ENCODE results near the gene NFAM1. TPM values are rescaled to one million over a fixed set of nuclear protein-coding genes. Genes with fewer than 3 reads are reported as not detected.

Gene NFAM1
- polyA plus RNA-seq, 2 donors = 0.24 to 0.28 TPM

- H3K27me3 ChIP-seq (ENCODE audit: control insufficient read depth in 1 of 2, insufficient read depth in 2 of 2, low read length in 2 of 2) = peaks cover 0 to 3% of the 10 kb centered on the region in 2 donors
- no peaks in the 10 kb centered on the region for H3K36me3 ChIP-seq (ENCODE audit: control insufficient read depth in 2 of 2, insufficient read depth in 2 of 2, low read length in 1 of 2)
- H3K4me3 ChIP-seq (ENCODE audit: low read depth in 1 of 2, low read length in 2 of 2) = no peak overlapping the region
- H3K4me1 ChIP-seq (ENCODE audit: control insufficient read depth in 2 of 2, insufficient read depth in 2 of 2, low read length in 1 of 2) = no peaks in the 10 kb centered on the region
- no peak overlapping the region for H3K27ac ChIP-seq (ENCODE audit: low read depth in 2 of 2, low read length in 1 of 2)
- H3K9me3 ChIP-seq (ENCODE audit: control insufficient read depth in 2 of 2, insufficient read depth in 1 of 2, low read depth in 1 of 2, low read length in 1 of 2) = no peaks in the 10 kb centered on the region
- 29 to 34% methylated on average over 21 of the region's 21 CpGs for whole genome bisulfite sequencing, 2 donors
Observed at GRCh38 chr22:42459287-42460063, 27.3 kb upstream of the NFAM1 start.

GRCh38 chr22:42452916-42453315, 20.7 kb upstream of the NFAM1 start:
- Histone ChIP-seq H3K27me3 (ENCODE audit: control insufficient read depth in 1 of 2, insufficient read depth in 2 of 2, low read length in 2 of 2) (no peaks in the 10 kb centered on the region), H3K36me3 (ENCODE audit: control insufficient read depth in 2 of 2, insufficient read depth in 2 of 2, low read length in 1 of 2) (no peaks in the 10 kb centered on the region), H3K4me3 (ENCODE audit: low read depth in 1 of 2, low read length in 2 of 2) (no peak overlapping the region), H3K27ac (ENCODE audit: low read depth in 2 of 2, low read length in 1 of 2) (no peak overlapping the region), H3K9me3 (ENCODE audit: control insufficient read depth in 2 of 2, insufficient read depth in 1 of 2, low read depth in 1 of 2, low read length in 1 of 2) (no peaks in the 10 kb centered on the region), H3K4me1 (ENCODE audit: control insufficient read depth in 2 of 2, insufficient read depth in 2 of 2, low read length in 1 of 2) (no peaks in the 10 kb centered on the region)
- WGBS, 2 donors = 71 to 75% methylated on average over 6 of the region's 6 CpGs

DNA sequence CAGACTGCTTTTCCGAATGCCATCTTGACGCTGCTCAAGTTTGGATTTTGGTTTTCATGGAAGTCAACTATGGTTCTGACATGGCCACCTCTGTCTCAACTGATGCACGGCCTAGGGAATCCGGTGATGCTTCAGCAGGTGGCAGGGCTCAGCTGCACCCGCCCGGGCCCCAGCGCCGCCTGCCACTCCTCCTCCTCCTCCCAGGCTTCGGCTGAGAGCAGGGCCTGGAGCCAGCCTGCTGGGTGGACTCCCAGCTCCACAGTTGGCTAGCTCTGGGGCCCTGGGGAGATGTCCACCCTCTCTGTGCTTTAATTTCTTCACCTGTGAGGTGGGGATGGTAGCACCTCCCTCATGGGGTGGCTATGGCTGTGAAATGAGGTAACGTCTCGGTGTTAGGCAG, 20.3 kb upstream of the NFAM1 start:
- 76 to 77% methylated on average over 11 of the region's 11 CpGs for WGBS, 2 donors
- H3K36me3 ChIP-seq (ENCODE audit: control insufficient read depth in 2 of 2, insufficient read depth in 2 of 2, low read length in 1 of 2) = no peaks in the 10 kb centered on the region
- no peaks in the 10 kb centered on the region for H3K27me3 ChIP-seq (ENCODE audit: control insufficient read depth in 1 of 2, insufficient read depth in 2 of 2, low read length in 2 of 2)
- H3K27ac ChIP-seq (ENCODE audit: low read depth in 2 of 2, low read length in 1 of 2) = no peak overlapping the region
- H3K4me3 ChIP-seq (ENCODE audit: low read depth in 1 of 2, low read length in 2 of 2) = no peak overlapping the region
- H3K4me1 ChIP-seq (ENCODE audit: control insufficient read depth in 2 of 2, insufficient read depth in 2 of 2, low read length in 1 of 2) = no peaks in the 10 kb centered on the region
- no peaks in the 10 kb centered on the region for H3K9me3 ChIP-seq (ENCODE audit: control insufficient read depth in 2 of 2, insufficient read depth in 1 of 2, low read depth in 1 of 2, low read length in 1 of 2)

GRCh38 chr22:42451499-42452145, 19.4 kb upstream of the NFAM1 start:
- Histone ChIP-seq H3K27me3 (ENCODE audit: control insufficient read depth in 1 of 2, insufficient read depth in 2 of 2, low read length in 2 of 2) (no peaks in the 10 kb centered on the region), H3K36me3 (ENCODE audit: control insufficient read depth in 2 of 2, insufficient read depth in 2 of 2, low read length in 1 of 2) (no peaks in the 10 kb centered on the region), H3K9me3 (ENCODE audit: control insufficient read depth in 2 of 2, insufficient read depth in 1 of 2, low read depth in 1 of 2, low read length in 1 of 2) (no peaks in the 10 kb centered on the region), H3K27ac (ENCODE audit: low read depth in 2 of 2, low read length in 1 of 2) (no peak overlapping the region), H3K4me1 (ENCODE audit: control insufficient read depth in 2 of 2, insufficient read depth in 2 of 2, low read length in 1 of 2) (no peaks in the 10 kb centered on the region), H3K4me3 (ENCODE audit: low read depth in 1 of 2, low read length in 2 of 2) (no peak overlapping the region)
- 82% methylated on average over 11 of the region's 11 CpGs for WGBS, 2 donors

DNA sequence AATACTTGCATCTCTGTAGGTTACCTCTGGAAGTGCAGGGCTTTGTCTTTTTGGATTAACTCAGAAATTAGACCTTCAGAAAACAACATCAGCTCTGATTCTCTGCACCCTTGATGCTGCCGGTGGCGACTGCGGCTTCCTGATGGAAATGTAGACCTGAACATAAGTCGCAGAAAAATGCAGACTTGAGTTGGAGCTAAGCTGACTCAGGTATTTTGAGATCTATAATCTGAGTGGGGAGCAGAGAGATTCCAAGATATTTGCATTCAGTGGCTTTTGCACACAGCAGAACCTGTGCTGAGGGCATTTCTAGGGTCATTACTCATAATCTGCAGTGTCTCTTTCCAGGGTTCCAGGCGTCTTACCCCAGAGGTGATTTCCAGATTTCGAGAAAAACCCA, 18.7 kb upstream of the NFAM1 start:
- WGBS, 2 donors = 83 to 87% methylated on average over 6 of the region's 6 CpGs

DNA sequence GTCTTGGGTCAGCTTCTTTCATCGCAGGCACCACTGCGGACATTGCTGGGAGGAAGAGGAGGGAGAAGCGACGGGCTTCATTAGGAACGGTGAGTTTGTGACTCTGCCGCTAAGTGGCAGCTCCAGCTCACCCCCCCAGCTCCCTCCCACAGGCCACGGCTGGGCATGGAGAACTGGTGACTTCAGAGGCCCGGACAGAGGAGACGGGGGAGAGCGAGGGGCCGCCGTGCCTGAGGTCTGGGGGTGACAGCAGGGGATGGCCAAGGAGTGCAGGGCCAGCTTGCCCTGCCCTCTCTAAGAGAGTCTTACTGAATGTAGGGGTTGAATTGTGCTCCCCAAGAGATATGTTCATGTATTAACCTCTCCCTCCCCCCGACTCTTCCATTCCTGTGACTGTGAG, 13.9 kb upstream of the NFAM1 start:
- Histone ChIP-seq H3K27me3 (ENCODE audit: control insufficient read depth in 1 of 2, insufficient read depth in 2 of 2, low read length in 2 of 2) (no peaks in the 10 kb centered on the region), H3K36me3 (ENCODE audit: control insufficient read depth in 2 of 2, insufficient read depth in 2 of 2, low read length in 1 of 2) (no peaks in the 10 kb centered on the region), H3K4me1 (ENCODE audit: control insufficient read depth in 2 of 2, insufficient read depth in 2 of 2, low read length in 1 of 2) (peaks cover 5% of the 10 kb centered on the region in 2 donors), H3K9me3 (ENCODE audit: control insufficient read depth in 2 of 2, insufficient read depth in 1 of 2, low read depth in 1 of 2, low read length in 1 of 2) (no peaks in the 10 kb centered on the region), H3K27ac (ENCODE audit: low read depth in 2 of 2, low read length in 1 of 2) (no peak overlapping the region), H3K4me3 (ENCODE audit: low read depth in 1 of 2, low read length in 2 of 2) (no peak overlapping the region)
- 86 to 91% methylated on average over 13 of the region's 13 CpGs for WGBS, 2 donors

More for the DNA sequence above, 18.7 kb upstream of the NFAM1 start:
- no peaks in the 10 kb centered on the region for H3K27me3 ChIP-seq (ENCODE audit: control insufficient read depth in 1 of 2, insufficient read depth in 2 of 2, low read length in 2 of 2)
- no peak overlapping the region for H3K4me3 ChIP-seq (ENCODE audit: low read depth in 1 of 2, low read length in 2 of 2)
- H3K9me3 ChIP-seq (ENCODE audit: control insufficient read depth in 2 of 2, insufficient read depth in 1 of 2, low read depth in 1 of 2, low read length in 1 of 2) = no peaks in the 10 kb centered on the region
- H3K27ac ChIP-seq (ENCODE audit: low read depth in 2 of 2, low read length in 1 of 2) = no peak overlapping the region
- H3K4me1 ChIP-seq (ENCODE audit: control insufficient read depth in 2 of 2, insufficient read depth in 2 of 2, low read length in 1 of 2) = no peaks in the 10 kb centered on the region
- H3K36me3 ChIP-seq (ENCODE audit: control insufficient read depth in 2 of 2, insufficient read depth in 2 of 2, low read length in 1 of 2) = no peaks in the 10 kb centered on the region

DNA sequence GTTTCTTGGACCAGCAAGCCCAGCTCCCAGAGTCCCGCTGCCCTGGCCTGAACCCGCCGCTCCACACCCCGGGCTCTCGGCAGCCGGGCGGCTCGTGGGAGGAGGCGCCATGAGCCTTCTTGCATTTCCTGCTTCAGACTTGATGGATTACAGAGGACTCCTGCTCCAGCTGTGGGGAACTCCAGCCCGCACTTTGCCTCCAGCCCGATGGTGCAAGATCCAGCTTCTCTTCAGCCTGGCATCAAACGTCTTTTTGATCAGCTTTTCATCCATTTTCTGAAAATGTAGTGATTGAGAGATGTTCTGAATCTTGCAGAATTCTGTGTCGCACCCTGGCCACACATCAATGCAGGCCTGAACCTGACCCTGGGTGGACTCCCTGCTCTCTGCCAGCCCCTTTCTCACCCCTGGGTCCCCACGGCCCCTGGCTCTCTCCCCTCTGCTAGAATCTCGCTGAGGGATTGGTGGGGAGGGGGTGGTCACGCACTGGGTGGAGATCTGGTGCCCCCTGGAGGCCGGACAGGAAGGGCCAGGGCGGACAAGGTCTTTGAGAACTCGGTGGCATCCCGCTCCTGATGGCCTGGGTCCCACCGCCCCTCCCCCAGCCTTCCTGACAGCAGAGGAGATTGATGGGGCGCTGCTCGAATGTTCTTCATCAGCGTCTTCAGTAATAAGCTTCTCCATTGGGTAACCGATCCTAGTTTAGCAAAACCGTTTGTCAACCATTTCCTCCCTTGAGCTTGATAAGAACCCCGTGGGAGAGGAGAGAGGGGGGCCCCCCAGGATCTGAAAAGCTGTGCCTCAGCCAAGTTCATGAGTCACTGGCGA, 12.1 kb upstream of the NFAM1 start:
- H3K4me1 ChIP-seq (ENCODE audit: control insufficient read depth in 2 of 2, insufficient read depth in 2 of 2, low read length in 1 of 2) = peaks cover 8 to 9% of the 10 kb centered on the region in 2 donors
- H3K27ac ChIP-seq (ENCODE audit: low read depth in 2 of 2, low read length in 1 of 2) = peak overlapping the region; percentile 63 to 89
- no peaks in the 10 kb centered on the region for H3K9me3 ChIP-seq (ENCODE audit: control insufficient read depth in 2 of 2, insufficient read depth in 1 of 2, low read depth in 1 of 2, low read length in 1 of 2)
- 1% methylated on average over 28 of the region's 28 CpGs for WGBS, 2 donors
- no peaks in the 10 kb centered on the region for H3K36me3 ChIP-seq (ENCODE audit: control insufficient read depth in 2 of 2, insufficient read depth in 2 of 2, low read length in 1 of 2)
- H3K4me3 ChIP-seq (ENCODE audit: low read depth in 1 of 2, low read length in 2 of 2) = peak overlapping the region in 1 of 2 donors; percentile 20
- no peaks in the 10 kb centered on the region for H3K27me3 ChIP-seq (ENCODE audit: control insufficient read depth in 1 of 2, insufficient read depth in 2 of 2, low read length in 2 of 2)

DNA sequence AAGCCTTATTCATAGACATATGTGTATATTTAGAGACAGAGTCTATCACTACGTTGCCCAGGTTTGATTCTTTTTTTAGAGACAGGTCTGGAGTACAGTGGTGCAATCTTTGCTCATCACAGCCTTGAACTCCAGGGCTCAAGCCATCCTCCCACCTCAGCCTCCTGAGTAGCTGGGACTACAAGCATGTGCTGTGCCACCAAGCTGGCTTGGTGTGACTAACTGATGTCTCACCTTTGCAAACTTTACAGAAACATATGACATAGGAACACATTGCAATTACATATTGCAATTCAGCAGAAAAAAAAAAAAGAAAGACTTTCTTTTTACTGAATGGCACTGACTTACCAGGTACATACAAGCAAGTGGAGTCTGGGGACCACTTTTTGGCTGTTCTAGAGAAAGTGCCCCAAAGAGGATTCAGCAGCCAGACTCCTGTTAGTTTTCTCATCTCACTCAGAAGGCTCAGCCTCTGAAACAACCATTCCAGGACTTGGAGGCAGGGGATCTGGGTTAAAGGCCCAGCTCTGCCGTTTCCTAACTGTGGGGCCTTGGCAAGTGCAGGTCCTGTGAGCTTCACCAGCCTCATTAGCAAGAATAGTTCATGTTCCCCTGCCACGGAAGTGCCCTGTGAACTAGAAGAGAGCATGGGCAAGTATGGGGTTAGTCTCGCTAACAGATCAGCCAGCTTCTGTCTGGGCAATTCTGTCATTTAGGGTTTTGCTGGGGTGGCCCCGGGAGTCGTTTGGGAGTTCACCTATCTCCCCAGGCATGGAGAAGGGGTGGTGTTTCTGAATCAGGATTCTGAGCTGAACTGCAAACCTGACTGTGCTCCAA, 11.3 kb upstream of the NFAM1 start:
- 25 to 34% methylated on average over 6 of the region's 6 CpGs for WGBS, 2 donors

DNA sequence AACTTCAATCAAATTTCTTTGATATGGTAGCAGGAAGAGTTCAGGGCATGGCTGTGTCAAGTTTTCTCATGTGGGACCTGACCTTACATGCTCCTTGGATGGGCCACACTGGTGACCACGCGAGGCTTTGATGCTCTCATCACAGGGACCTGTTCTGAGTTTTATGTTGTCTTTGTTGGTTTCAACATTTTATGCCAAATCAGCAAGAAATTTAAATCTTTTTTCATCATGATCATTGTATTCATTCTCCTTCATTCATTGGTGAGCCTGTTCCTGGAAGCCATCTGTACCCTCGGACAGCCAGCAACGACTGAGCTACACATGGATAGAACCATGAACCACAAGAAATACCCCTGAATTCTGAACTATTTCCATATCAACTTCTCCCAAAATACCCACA, 10.5 kb upstream of the NFAM1 start:
- WGBS, 2 donors = 84 to 90% methylated on average over 4 of the region's 4 CpGs
- no peaks in the 10 kb centered on the region for H3K9me3 ChIP-seq (ENCODE audit: control insufficient read depth in 2 of 2, insufficient read depth in 1 of 2, low read depth in 1 of 2, low read length in 1 of 2)

More for the DNA sequence above, 11.3 kb upstream of the NFAM1 start:
- peak overlapping the region; percentile 44 to 89 for H3K27ac ChIP-seq (ENCODE audit: low read depth in 2 of 2, low read length in 1 of 2)
- no peaks in the 10 kb centered on the region for H3K27me3 ChIP-seq (ENCODE audit: control insufficient read depth in 1 of 2, insufficient read depth in 2 of 2, low read length in 2 of 2)
- H3K36me3 ChIP-seq (ENCODE audit: control insufficient read depth in 2 of 2, insufficient read depth in 2 of 2, low read length in 1 of 2) = no peaks in the 10 kb centered on the region
- no peaks in the 10 kb centered on the region for H3K9me3 ChIP-seq (ENCODE audit: control insufficient read depth in 2 of 2, insufficient read depth in 1 of 2, low read depth in 1 of 2, low read length in 1 of 2)
- H3K4me1 ChIP-seq (ENCODE audit: control insufficient read depth in 2 of 2, insufficient read depth in 2 of 2, low read length in 1 of 2) = peaks cover 8 to 9% of the 10 kb centered on the region in 2 donors
- H3K4me3 ChIP-seq (ENCODE audit: low read depth in 1 of 2, low read length in 2 of 2) = peak overlapping the region in 1 of 2 donors; percentile 20

More for the DNA sequence above, 10.5 kb upstream of the NFAM1 start:
- H3K27me3 ChIP-seq (ENCODE audit: control insufficient read depth in 1 of 2, insufficient read depth in 2 of 2, low read length in 2 of 2) = no peaks in the 10 kb centered on the region
- H3K36me3 ChIP-seq (ENCODE audit: control insufficient read depth in 2 of 2, insufficient read depth in 2 of 2, low read length in 1 of 2) = no peaks in the 10 kb centered on the region
- H3K4me3 ChIP-seq (ENCODE audit: low read depth in 1 of 2, low read length in 2 of 2) = no peak overlapping the region
- H3K4me1 ChIP-seq (ENCODE audit: control insufficient read depth in 2 of 2, insufficient read depth in 2 of 2, low read length in 1 of 2) = peaks cover 8 to 13% of the 10 kb centered on the region in 2 donors
- no peak overlapping the region for H3K27ac ChIP-seq (ENCODE audit: low read depth in 2 of 2, low read length in 1 of 2)

Measured in esophagus (tissue), 2 donors.